GM12891 (cell line): ENCODE data around the gene PDRG1.

Source experiments
- PAX5 ChIP-seq: IDR thresholded peaks from 2 replicates; pipeline ENCODE4 v1.6.1; 2011; ENCODE audit warnings: low read length, moderate library complexity, mild to moderate bottlenecking; ENCODE audit not compliant: insufficient read depth, severe bottlenecking
- POLR2A ChIP-seq: IDR thresholded peaks from 2 replicates; pipeline ENCODE4 v1.6.1; 2011; ENCODE audit warnings: low read depth, low read length, control low read depth
- POLR2AphosphoS5 ChIP-seq: IDR thresholded peaks from 2 replicates; pipeline ENCODE4 v1.6.1; 2011; ENCODE audit warnings: low read depth, low read length, control low read depth
- POU2F2 ChIP-seq: IDR thresholded peaks from 2 replicates; pipeline ENCODE4 v1.6.1; 2011; ENCODE audit warnings: low read depth, mild to moderate bottlenecking, control low read depth, low read length, moderate library complexity
- SPI1 ChIP-seq: IDR thresholded peaks from 2 replicates; pipeline ENCODE4 v1.6.1; 2011; ENCODE audit warnings: low read depth, low read length, control low read depth
- TAF1 ChIP-seq: IDR thresholded peaks from 2 replicates; pipeline ENCODE4 v1.6.1; 2011; ENCODE audit warnings: low read depth, low read length, control low read depth

DNA sequence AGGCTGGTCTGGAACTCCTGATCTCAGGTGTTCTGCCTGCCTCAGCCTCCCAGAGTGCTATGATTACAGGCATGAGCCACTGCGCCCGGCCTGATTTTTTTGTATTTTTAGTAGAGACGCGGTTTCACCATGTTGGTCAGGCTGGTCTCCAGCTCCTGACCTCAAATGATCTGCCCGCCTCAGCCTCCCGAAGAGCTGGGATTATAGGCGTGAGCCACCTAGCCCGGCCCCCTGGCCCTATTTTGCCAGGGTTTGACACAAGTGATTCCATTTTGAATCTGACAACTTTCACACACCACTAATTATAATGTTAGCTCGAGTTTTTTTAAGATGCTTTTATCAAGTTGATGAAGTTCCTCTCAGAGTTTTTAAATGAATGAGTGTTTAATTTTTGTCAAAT, 55.8 kb downstream of the PDRG1 start:
- TF ChIP-seq POLR2A (no peak), TAF1 (no peak), POLR2AphosphoS5 (no peak), SPI1 (no peak), PAX5 (no peak), POU2F2 (no peak)
